Measurements from ENCODE around the gene NR2C1. TPM values are rescaled to one million over a fixed set of nuclear protein-coding genes. Genes with fewer than 3 reads are reported as not detected.
"Not testable (repeated sequence)": the region's sequence is repeated elsewhere in the genome, so short reads cannot be mapped to it uniquely, and the experiment has no call there.

The NR2C1 gene
- total RNA-seq, 4 donors from 2014 or later = 13.3 to 36.0 (median 19.6) TPM

DNA sequence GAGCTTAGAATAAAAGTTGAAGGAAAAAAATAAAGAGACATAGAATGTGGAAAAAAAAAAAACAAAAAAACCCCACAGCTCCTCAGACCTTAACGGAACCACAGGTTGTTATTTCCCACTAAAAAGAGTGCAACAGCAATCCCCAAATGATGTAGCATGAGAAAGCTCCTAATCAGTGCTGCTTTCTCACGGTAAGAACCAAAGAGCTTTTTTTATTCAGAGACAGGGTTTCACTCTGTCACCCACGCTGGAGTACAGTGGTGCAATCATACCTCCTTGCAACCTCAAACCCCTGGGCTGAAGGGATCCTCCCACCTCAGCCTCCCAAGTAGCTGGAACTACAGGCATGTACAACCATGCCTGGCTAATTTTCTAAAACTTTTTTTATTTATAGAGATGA, 83.2 kb downstream of the NR2C1 start:
- intact Hi-C loops (cut with DNase I) = no loop called here
- no peaks in the 10 kb centered on the region for H3K27me3 ChIP-seq
- no peaks in the 10 kb centered on the region for H3K9me3 ChIP-seq
- no peak overlapping the region for H3K27ac ChIP-seq
- H3K4me3 ChIP-seq = no peak overlapping the region
- no peak for DNase-seq
- H3K4me1 ChIP-seq = peaks cover 0 to 10% (median 0%) of the 10 kb centered on the region in 3 donors
- TF ChIP-seq POLR2A (IDR thresholded peaks at IDR 0.05) = no peak
- TF ChIP-seq, protein P1, sequence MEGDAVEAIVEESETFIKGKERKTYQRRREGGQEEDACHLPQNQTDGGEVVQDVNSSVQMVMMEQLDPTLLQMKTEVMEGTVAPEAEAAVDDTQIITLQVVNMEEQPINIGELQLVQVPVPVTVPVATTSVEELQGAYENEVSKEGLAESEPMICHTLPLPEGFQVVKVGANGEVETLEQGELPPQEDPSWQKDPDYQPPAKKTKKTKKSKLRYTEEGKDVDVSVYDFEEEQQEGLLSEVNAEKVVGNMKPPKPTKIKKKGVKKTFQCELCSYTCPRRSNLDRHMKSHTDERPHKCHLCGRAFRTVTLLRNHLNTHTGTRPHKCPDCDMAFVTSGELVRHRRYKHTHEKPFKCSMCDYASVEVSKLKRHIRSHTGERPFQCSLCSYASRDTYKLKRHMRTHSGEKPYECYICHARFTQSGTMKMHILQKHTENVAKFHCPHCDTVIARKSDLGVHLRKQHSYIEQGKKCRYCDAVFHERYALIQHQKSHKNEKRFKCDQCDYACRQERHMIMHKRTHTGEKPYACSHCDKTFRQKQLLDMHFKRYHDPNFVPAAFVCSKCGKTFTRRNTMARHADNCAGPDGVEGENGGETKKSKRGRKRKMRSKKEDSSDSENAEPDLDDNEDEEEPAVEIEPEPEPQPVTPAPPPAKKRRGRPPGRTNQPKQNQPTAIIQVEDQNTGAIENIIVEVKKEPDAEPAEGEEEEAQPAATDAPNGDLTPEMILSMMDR (IDR thresholded peaks at IDR 0.05) = no peak
- peaks cover 0 to 64% (median 7%) of the 10 kb centered on the region in 3 donors for H3K36me3 ChIP-seq
- WGBS, 2 donors = 73 to 84% methylated on average over 3 of the region's 3 CpGs

DNA sequence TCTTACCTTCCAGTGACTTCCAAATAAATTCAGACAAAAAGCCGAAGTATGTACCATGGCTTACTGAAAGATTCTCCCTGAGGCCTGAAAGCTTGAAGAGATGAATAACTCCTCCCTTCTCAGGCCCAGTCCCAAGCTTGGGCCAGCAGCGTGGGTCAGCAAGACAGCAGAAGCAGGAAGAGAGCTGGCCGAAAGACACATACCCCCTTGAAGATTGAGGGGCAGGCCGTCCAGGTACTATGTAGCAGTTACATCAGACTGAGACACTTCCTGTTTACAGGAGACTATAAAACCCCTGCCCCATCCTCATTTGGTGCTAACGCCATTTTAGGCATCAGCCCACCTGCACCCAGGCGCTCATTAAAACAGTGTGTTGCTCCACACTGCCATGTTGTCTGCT, 84.9 kb downstream of the NR2C1 start:
- Histone ChIP-seq H3K27ac (no peak overlapping the region), H3K36me3 (peaks cover 0 to 63% (median 7%) of the 10 kb centered on the region in 3 donors), H3K4me3 (no peak overlapping the region), H3K4me1 (no peaks in the 10 kb centered on the region), H3K9me3 (no peaks in the 10 kb centered on the region), H3K27me3 (no peaks in the 10 kb centered on the region)
- TF ChIP-seq POLR2A (IDR thresholded peaks at IDR 0.05) = no peak
- TF ChIP-seq, protein P1 (IDR thresholded peaks at IDR 0.05) = no peak
- DNase-seq = no peak
- intact Hi-C loops (cut with DNase I) = no loop called here
- WGBS, 2 donors = 73 to 94% methylated on average over 6 of the region's 6 CpGs

DNA sequence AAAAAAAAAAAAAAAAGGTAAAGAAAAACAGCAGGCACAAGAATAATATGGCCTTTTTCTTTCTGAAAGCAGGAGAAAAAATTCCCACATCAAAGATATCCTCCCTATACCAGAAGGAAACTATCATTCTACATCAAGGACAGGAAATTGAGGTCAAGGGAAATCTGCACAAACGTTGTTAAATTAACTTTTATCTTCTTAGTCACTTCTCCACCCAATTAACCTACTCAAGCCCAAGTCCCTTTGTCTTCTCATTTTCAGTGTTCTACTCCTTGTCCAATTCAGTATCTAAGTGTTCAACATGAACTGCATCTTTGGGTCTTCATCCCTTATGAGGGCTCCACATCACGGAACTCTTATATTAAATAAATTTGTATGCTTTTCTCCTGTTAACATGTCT, 85.6 kb downstream of the NR2C1 start:
- 59 to 64% methylated on average over 2 of the region's 2 CpGs for WGBS, 2 donors
- H3K27me3 ChIP-seq = no peaks in the 10 kb centered on the region

DNA sequence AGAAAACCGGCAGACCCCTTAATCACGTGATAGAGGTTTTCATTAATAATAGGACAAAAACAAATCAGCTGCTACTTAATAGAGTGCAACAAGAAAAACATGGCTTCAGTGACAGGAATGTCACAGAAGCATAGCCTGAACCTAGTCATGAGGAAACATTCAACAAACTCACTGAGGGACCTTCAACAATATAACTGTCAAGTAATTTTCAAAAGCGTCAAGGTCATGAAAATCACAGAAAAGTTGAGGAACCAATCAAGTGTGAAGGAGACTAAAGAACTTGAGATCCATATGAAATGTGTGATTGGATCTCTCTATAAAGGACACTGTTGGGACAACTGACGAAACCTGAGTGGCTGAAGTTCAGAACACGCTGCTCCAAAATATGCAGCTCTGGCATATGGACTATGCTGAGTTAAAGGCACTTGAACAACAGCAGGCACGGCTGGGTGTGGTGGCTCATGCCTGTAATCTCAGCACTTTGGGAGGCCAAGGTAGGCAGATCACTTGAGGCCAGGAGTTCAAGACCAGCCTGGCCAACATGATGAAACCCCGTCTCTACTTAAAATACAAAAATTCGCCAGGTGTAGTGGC, 86.2 kb downstream of the NR2C1 start:
- DNase-seq = no peak
- 85 to 93% methylated on average over 8 of the region's 8 CpGs for WGBS, 2 donors

More for the DNA sequence above, 85.6 kb downstream of the NR2C1 start:
- TF ChIP-seq, protein P1 (IDR thresholded peaks at IDR 0.05) = no peak
- no peak for TF ChIP-seq POLR2A (IDR thresholded peaks at IDR 0.05)
- no peaks in the 10 kb centered on the region for H3K4me1 ChIP-seq
- no peak overlapping the region for H3K27ac ChIP-seq
- peaks cover 0 to 64% (median 2%) of the 10 kb centered on the region in 3 donors for H3K36me3 ChIP-seq
- intact Hi-C loops (cut with DNase I) = no loop called here
- H3K9me3 ChIP-seq = no peaks in the 10 kb centered on the region
- no peak overlapping the region for H3K4me3 ChIP-seq
- DNase-seq = no peak

DNA sequence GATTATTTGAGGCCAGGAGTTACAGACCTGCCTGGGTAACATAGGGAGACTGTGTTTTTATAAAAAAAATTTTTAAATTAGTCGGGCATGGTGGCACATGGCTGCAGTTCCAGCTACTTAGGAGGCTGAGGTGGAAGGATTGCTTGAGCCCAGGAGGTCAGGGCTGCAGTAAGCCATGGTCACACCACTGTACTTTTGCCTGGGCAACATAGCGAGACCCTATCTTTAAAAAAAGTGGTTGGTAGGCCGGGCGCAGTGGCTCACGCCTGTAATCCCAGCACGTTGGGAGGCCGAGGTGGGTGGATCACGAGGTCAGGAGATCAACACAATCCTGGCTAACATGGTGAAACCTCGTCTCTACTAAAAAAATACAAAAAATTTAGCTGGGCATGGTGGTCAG, 88.3 kb downstream of the NR2C1 start:
- H3K4me3 ChIP-seq; H3K27me3 ChIP-seq; H3K9me3 ChIP-seq; H3K4me1 ChIP-seq; H3K27ac ChIP-seq; DNase-seq; intact Hi-C loops (cut with DNase I): not testable (repeated sequence)
- peaks cover 0 to 38% (median 0%) of the 10 kb centered on the region in 3 donors for H3K36me3 ChIP-seq
- 74 to 83% methylated on average over 8 to 9 of the region's 9 CpGs for WGBS, 2 donors

More for the DNA sequence above, 86.2 kb downstream of the NR2C1 start:
- Histone ChIP-seq H3K27me3 (no peaks in the 10 kb centered on the region), H3K27ac (no peak overlapping the region), H3K4me3 (no peak overlapping the region), H3K4me1 (no peaks in the 10 kb centered on the region), H3K36me3 (peaks cover 0 to 58% (median 0%) of the 10 kb centered on the region in 3 donors), H3K9me3 (no peaks in the 10 kb centered on the region)
- intact Hi-C loops (cut with DNase I) = no loop called here
- TF ChIP-seq, protein P1 (IDR thresholded peaks at IDR 0.05) = no peak
- TF ChIP-seq POLR2A (IDR thresholded peaks at IDR 0.05) = no peak
